ENCODE measurements around the gene ZBED5. TPM values are rescaled to one million over a fixed set of nuclear protein-coding genes. Genes with fewer than 3 reads are reported as not detected.
A peak's percentile ranks its signal among the peaks of the same experiment; 100 is the strongest.

ZBED5 gene
- 10 to 100 TPM; 44.2 to 45.6 TPM for total RNA-seq

- peak within 1 kb of the TSS; percentile 100 for H3K27ac Mint-ChIP-seq
- peak within 1 kb of the TSS; percentile 100 for H3K4me3 Mint-ChIP-seq
- H3K4me1 Mint-ChIP-seq, result peaks cover 45% of the 10 kb centered on the region
- CTCF ChIA-PET, result interaction anchor here (0.8 to 4.4 kb wide), 9 partner anchors 12 to 317 kb away, joined by 3 to 28 read pairs (median 4); partner anchors contain the start of genes CTR9, EIF4G2 and RNF141
- no peaks in the 10 kb centered on the region for H3K9me3 Mint-ChIP-seq
- peak; percentile 98 for DNase-seq
- no peaks in the 10 kb centered on the region for H3K27me3 Mint-ChIP-seq
- peaks cover 42% of the 10 kb centered on the region for H3K36me3 Mint-ChIP-seq (ENCODE audit: low read depth)
- POLR2A ChIA-PET, result interaction anchor here (0.6 to 6.6 kb wide), 26 partner anchors 10 to 1894 kb away, joined by 3 to 379 read pairs (median 4); partner anchors contain the start of genes CTR9, EIF4G2 and TMEM9B
These were observed at the start of gene ZBED5 for GRCh38 chr11:10857709-10858438. TSS of gene ZBED5 (minus strand) at chr11:10858053. CDS start at chr11:10854945, 3,108 bp downstream.

GRCh38 chr11:10906521-10906920 is 48.7 kb upstream of the ZBED5 start:
- Mint-ChIP-seq H3K27ac (no peak overlapping the region), H3K4me3 (no peak overlapping the region), H3K9me3 (no peaks in the 10 kb centered on the region), H3K4me1 (no peaks in the 10 kb centered on the region), H3K36me3 (ENCODE audit: low read depth) (no peaks in the 10 kb centered on the region), H3K27me3 (peaks cover 16% of the 10 kb centered on the region)
- CTCF ChIA-PET, result interaction anchor here (1.4 to 2.1 kb wide), 2 partner anchors 113 to 117 kb away, joined by 6 to 9 read pairs; no protein-coding TSS in a partner anchor
- DNase-seq, result no peak
- POLR2A ChIA-PET, result no interaction called here

- H3K9me3 Mint-ChIP-seq, result no peaks in the 10 kb centered on the region
- H3K27me3 Mint-ChIP-seq, result peaks cover 9% of the 10 kb centered on the region
- no peak overlapping the region for H3K27ac Mint-ChIP-seq
- no peak overlapping the region for H3K4me3 Mint-ChIP-seq
- POLR2A ChIA-PET, result no interaction called here
- CTCF ChIA-PET, result interaction anchor here (1.1 kb wide), 1 partner anchor 24 kb away, joined by 4 read pairs; no protein-coding TSS in a partner anchor
- no peaks in the 10 kb centered on the region for H3K36me3 Mint-ChIP-seq (ENCODE audit: low read depth)
- peaks cover 8% of the 10 kb centered on the region for H3K4me1 Mint-ChIP-seq
- DNase-seq, result no peak
These were observed 44.6 kb upstream of the ZBED5 start for GRCh38 chr11:10902301-10903063.

GRCh38 chr11:10900681-10901415 is 43.0 kb upstream of the ZBED5 start:
- H3K27me3 Mint-ChIP-seq, result peaks cover 5% of the 10 kb centered on the region
- no peaks in the 10 kb centered on the region for H3K9me3 Mint-ChIP-seq
- no peak overlapping the region for H3K27ac Mint-ChIP-seq
- H3K4me3 Mint-ChIP-seq, result no peak overlapping the region
- H3K36me3 Mint-ChIP-seq (ENCODE audit: low read depth), result no peaks in the 10 kb centered on the region
- no peak for DNase-seq
- CTCF ChIA-PET, result interaction anchor here (1.1 to 1.5 kb wide), 2 partner anchors 22 to 30 kb away, joined by 4 read pairs; no protein-coding TSS in a partner anchor
- POLR2A ChIA-PET, result interaction anchor here (1.5 kb wide), 1 partner anchor 92 kb away, joined by 4 read pairs; the partner anchor contains the start of gene EIF4G2
- H3K4me1 Mint-ChIP-seq, result peaks cover 8% of the 10 kb centered on the region

GRCh38 chr11:10899121-10899830 is 41.4 kb upstream of the ZBED5 start:
- POLR2A ChIA-PET, result interaction anchor here (1.3 to 1.5 kb wide), 2 partner anchors 10 to 91 kb away, joined by 3 to 4 read pairs; partner anchors contain the start of gene EIF4G2
- Mint-ChIP-seq H3K4me1 (peaks cover 8% of the 10 kb centered on the region), H3K27me3 (peaks cover 1% of the 10 kb centered on the region), H3K36me3 (ENCODE audit: low read depth) (no peaks in the 10 kb centered on the region), H3K4me3 (no peak overlapping the region), H3K27ac (no peak overlapping the region), H3K9me3 (no peaks in the 10 kb centered on the region)
- DNase-seq, result no peak
- CTCF ChIA-PET, result interaction anchor here (0.5 kb wide), 2 partner anchors 165 to 1404 kb away, joined by 3 read pairs; no protein-coding TSS in a partner anchor

GRCh38 chr11:10898763-10899025 is 40.8 kb upstream of the ZBED5 start:
- Mint-ChIP-seq H3K36me3 (ENCODE audit: low read depth) (no peaks in the 10 kb centered on the region), H3K27me3 (peaks cover 1% of the 10 kb centered on the region), H3K4me1 (peaks cover 8% of the 10 kb centered on the region), H3K9me3 (no peaks in the 10 kb centered on the region), H3K27ac (no peak overlapping the region), H3K4me3 (no peak overlapping the region)
- no peak for DNase-seq
- ChIA-PET POLR2A (interaction anchor here (1.3 kb wide), 1 partner anchor 9 kb away, joined by 3 read pairs; no protein-coding TSS in a partner anchor), CTCF (no interaction called here)

GRCh38 chr11:10898003-10898762 is 40.3 kb upstream of the ZBED5 start:
- Mint-ChIP-seq H3K36me3 (ENCODE audit: low read depth) (no peaks in the 10 kb centered on the region), H3K4me1 (peaks cover 8% of the 10 kb centered on the region), H3K4me3 (no peak overlapping the region), H3K9me3 (no peaks in the 10 kb centered on the region), H3K27me3 (no peaks in the 10 kb centered on the region), H3K27ac (no peak overlapping the region)
- no peak for DNase-seq
- CTCF ChIA-PET, result no interaction called here
- POLR2A ChIA-PET, result interaction anchor here (1.3 kb wide), 1 partner anchor 9 kb away, joined by 3 read pairs; no protein-coding TSS in a partner anchor

GRCh38 chr11:10897150-10897549 is 39.3 kb upstream of the ZBED5 start:
- ChIA-PET CTCF (no interaction called here), POLR2A (no interaction called here)
- no peaks in the 10 kb centered on the region for H3K9me3 Mint-ChIP-seq
- no peak overlapping the region for H3K27ac Mint-ChIP-seq
- no peaks in the 10 kb centered on the region for H3K36me3 Mint-ChIP-seq (ENCODE audit: low read depth)
- no peaks in the 10 kb centered on the region for H3K27me3 Mint-ChIP-seq
- peaks cover 8% of the 10 kb centered on the region for H3K4me1 Mint-ChIP-seq
- DNase-seq, result no peak
- no peak overlapping the region for H3K4me3 Mint-ChIP-seq

- Mint-ChIP-seq H3K36me3 (ENCODE audit: low read depth) (no peaks in the 10 kb centered on the region), H3K27ac (no peak overlapping the region), H3K4me3 (no peak overlapping the region), H3K9me3 (no peaks in the 10 kb centered on the region), H3K4me1 (peaks cover 8% of the 10 kb centered on the region), H3K27me3 (peaks cover 1% of the 10 kb centered on the region)
- POLR2A ChIA-PET, result no interaction called here
- CTCF ChIA-PET, result no interaction called here
- no peak for DNase-seq
These were observed 38.6 kb upstream of the ZBED5 start for GRCh38 chr11:10896493-10896892.

GRCh38 chr11:10895285-10895684 is 37.4 kb upstream of the ZBED5 start:
- ChIA-PET POLR2A (no interaction called here), CTCF (no interaction called here)
- no peaks in the 10 kb centered on the region for H3K36me3 Mint-ChIP-seq (ENCODE audit: low read depth)

GRCh38 chr11:10894666-10895065 is 36.8 kb upstream of the ZBED5 start:
- Mint-ChIP-seq H3K4me1 (peaks cover 2% of the 10 kb centered on the region), H3K36me3 (ENCODE audit: low read depth) (no peaks in the 10 kb centered on the region), H3K4me3 (no peak overlapping the region), H3K27ac (no peak overlapping the region), H3K9me3 (no peaks in the 10 kb centered on the region), H3K27me3 (peaks cover 5% of the 10 kb centered on the region)
- ChIA-PET CTCF (no interaction called here), POLR2A (interaction anchor here (1.2 kb wide), 1 partner anchor 85 kb away, joined by 4 read pairs; no protein-coding TSS in a partner anchor)
- DNase-seq, result no peak

More at GRCh38 chr11:10895285-10895684, 37.4 kb upstream of the ZBED5 start:
- Mint-ChIP-seq H3K4me1 (peaks cover 8% of the 10 kb centered on the region), H3K4me3 (no peak overlapping the region), H3K27me3 (peaks cover 4% of the 10 kb centered on the region), H3K27ac (no peak overlapping the region), H3K9me3 (no peaks in the 10 kb centered on the region)
- DNase-seq, result no peak
